ENCODE measurements around the gene DNAJB1. TPM values are rescaled to one million over a fixed set of nuclear protein-coding genes. Genes with fewer than 3 reads are reported as not detected.

Gene DNAJB1
- total RNA-seq, 1 experiment from 2014 or later, result 77.7 TPM

- H3K4me1 ChIP-seq (ENCODE audit: insufficient read depth, low read length), result no peaks in the 10 kb centered on the region; the same call in 1 of the 2 replicates
- Mint-ChIP-seq H3K27ac (no peak overlapping the region), H3K36me3 (ENCODE audit: insufficient read depth in 1 of 3, low read depth in 3 of 3) (peaks cover 11 to 27% (median 13%) of the 10 kb centered on the region in 3 experiments; a peak in 6 of 7 replicates), H3K4me3 (no peak overlapping the region), H3K9me3 (no peaks in the 10 kb centered on the region), H3K4me1 (peaks cover 25 to 41% of the 10 kb centered on the region in 2 experiments), H3K27me3 (ENCODE audit: low read depth) (no peaks in the 10 kb centered on the region)
- no peaks in the 10 kb centered on the region for H3K9me3 ChIP-seq (ENCODE audit: control insufficient read depth, low read depth, low read length)
- H4K20me1 ChIP-seq (ENCODE audit: control insufficient read depth, insufficient read depth, insufficient read length), result no peaks in the 10 kb centered on the region
- TF ChIP-seq CTCF (conservative IDR thresholded peaks at IDR 0.05), result no peak
- H3K9ac ChIP-seq (ENCODE audit: extremely low read depth, insufficient read length, low read length), result no peak overlapping the region
- no peak overlapping the region for H3K23ac ChIP-seq (ENCODE audit: insufficient read length, low read depth, low read length)
- H3K27me3 ChIP-seq (ENCODE audit: insufficient read depth, low read length), result no peaks in the 10 kb centered on the region
- no peak overlapping the region for H3K14ac ChIP-seq (ENCODE audit: insufficient read depth, low read length)
- no peak overlapping the region for H3T11ph ChIP-seq (ENCODE audit: low read length)
- no peak overlapping the region for H3K4ac ChIP-seq (ENCODE audit: low read depth, low read length)
- H3K79me2 ChIP-seq (ENCODE audit: insufficient read depth, low read length), result peaks cover 9% of the 10 kb centered on the region; the same call in 1 of the 2 replicates
- no peak overlapping the region for H2BK12ac ChIP-seq (ENCODE audit: insufficient read length, low read depth, low read length)
- H3K27ac ChIP-seq (ENCODE audit: insufficient read length, low read depth, low read length), result no peak overlapping the region
- H2BK5ac ChIP-seq (ENCODE audit: insufficient read length, low read length), result no peak overlapping the region
- no peak overlapping the region for H4K5ac ChIP-seq (ENCODE audit: insufficient read length, low read depth, low read length)
- H2BK120ac ChIP-seq (ENCODE audit: low read depth, low read length, poor library complexity, severe bottlenecking), result no peak overlapping the region
- H4K8ac ChIP-seq (replicated peaks; ENCODE audit: insufficient read length, low read depth, low read length), result no peak overlapping the region
- no peak overlapping the region for H2AK5ac ChIP-seq (ENCODE audit: insufficient read length, low read length)
- no peak overlapping the region for H4K91ac ChIP-seq (ENCODE audit: insufficient read length, low read depth, low read length)
- peak; percentile 26 for DNase-seq
- no peak overlapping the region for H2AFZ ChIP-seq (ENCODE audit: low read length)
- no peaks in the 10 kb centered on the region for H3K79me1 ChIP-seq (ENCODE audit: insufficient read depth, low read depth, low read length, poor library complexity, severe bottlenecking)
- H3K56ac ChIP-seq (ENCODE audit: insufficient read length, low read depth, low read length), result no peak overlapping the region
- no CpG with 5 or more reads among the region's 18 CpGs for WGBS (ENCODE audit: extremely low coverage, insufficient read length, low lambda C conversion rate)
- no peak overlapping the region for H3K4me2 ChIP-seq (ENCODE audit: insufficient read depth, insufficient read length, low read length)
- H2BK20ac ChIP-seq (ENCODE audit: low read depth, low read length, poor library complexity, severe bottlenecking), result no peak overlapping the region
- H3K23me2 ChIP-seq (ENCODE audit: insufficient read length, low read depth, low read length, poor library complexity, severe bottlenecking), result peaks cover 8% of the 10 kb centered on the region
- no peak overlapping the region for H2BK15ac ChIP-seq (ENCODE audit: low read depth, low read length)
- no peak overlapping the region for H3K18ac ChIP-seq (ENCODE audit: insufficient read length, low read depth, low read length)
Measured at GRCh38 chr19:14566712-14567077, 48.5 kb upstream of the DNAJB1 start.

All from H9 (cell line).